Raji (cell line): ENCODE results near the gene ZNF407.

Source experiments
- POLR2A ChIP-seq: IDR thresholded peaks from 2 replicates; pipeline ENCODE4 v1.6.1; 2011; ENCODE audit warnings: low read depth, low read length, control low read depth; ENCODE audit not compliant: insufficient read depth

ZNF407 gene

GRCh38 chr18:74936343-74936742 is 338.7 kb downstream of the ZNF407 start:
- no peak for TF ChIP-seq POLR2A

GRCh38 chr18:74937291-74937690 is 339.6 kb downstream of the ZNF407 start:
- TF ChIP-seq POLR2A: no peak

GRCh38 chr18:74940856-74941255 is 343.2 kb downstream of the ZNF407 start:
- TF ChIP-seq POLR2A: no peak

GRCh38 chr18:74942319-74942910 is 344.7 kb downstream of the ZNF407 start:
- no peak for TF ChIP-seq POLR2A

GRCh38 chr18:74944676-74945075 is 347.0 kb downstream of the ZNF407 start:
- no peak for TF ChIP-seq POLR2A

GRCh38 chr18:74945774-74946545 is 348.3 kb downstream of the ZNF407 start:
- TF ChIP-seq POLR2A: no peak

GRCh38 chr18:74946646-74947375 is 349.1 kb downstream of the ZNF407 start:
- no peak for TF ChIP-seq POLR2A

- TF ChIP-seq POLR2A: no peak
Measured at GRCh38 chr18:74947417-74947816, 349.7 kb downstream of the ZNF407 start.

- no peak for TF ChIP-seq POLR2A
Measured at GRCh38 chr18:74947875-74948274, 350.2 kb downstream of the ZNF407 start.

GRCh38 chr18:74949611-74950010 is 351.9 kb downstream of the ZNF407 start:
- no peak for TF ChIP-seq POLR2A

- TF ChIP-seq POLR2A: no peak
Measured at GRCh38 chr18:74950479-74950878, 352.8 kb downstream of the ZNF407 start.

- no peak for TF ChIP-seq POLR2A
Measured at GRCh38 chr18:74951165-74951760, 353.6 kb downstream of the ZNF407 start.

GRCh38 chr18:74957588-74958224 is 360.0 kb downstream of the ZNF407 start:
- TF ChIP-seq POLR2A: no peak

GRCh38 chr18:74959216-74959615 is 361.5 kb downstream of the ZNF407 start:
- TF ChIP-seq POLR2A: no peak

- TF ChIP-seq POLR2A: no peak
Measured at GRCh38 chr18:74961596-74961995, 363.9 kb downstream of the ZNF407 start.
